PC-3 (cell line): ENCODE data around the gene CD69. TPM values are rescaled to one million over a fixed set of nuclear protein-coding genes. Genes with fewer than 3 reads are reported as not detected.

Experiments used
- ATAC-seq: fragments of 200-7000 bp; cut with Tn5 transposase; 2 replicates; pipeline ENCODE4 v1.9.1; 2020; ENCODE audit warnings: mild to moderate bottlenecking, moderate library complexity
- BruUV-seq: library from RNA; stranded (reverse); fragments of 400-500 nt; replicated peaks from 2 replicates; lab custom pipeline; 2021; lab: Mats Ljungman, UMichigan
- CTCF ChIA-PET: fragments of 300-600 bp; sonication (Branson Sonifier 250); formaldehyde crosslinking; loops from one replicate; lab custom pipeline; 2022; ENCODE audit warnings: antibody characterized with exemption; lab: Charles Lee
- POLR2A ChIA-PET: fragments of 300-600 bp; sonication (Branson Sonifier 250); formaldehyde crosslinking; loops from one replicate; lab custom pipeline; 2022; ENCODE audit warnings: antibody characterized with exemption; ENCODE audit not compliant: unreplicated experiment; lab: Charles Lee
- DNase-seq: peaks from one replicate; pipeline ENCODE4 v3.0.0-alpha.2; 2015
- H2AFZ ChIP-seq: fragments of 300-600 bp; sonication (generic); 2 replicates; pipeline ENCODE4 v1.6.0; 2016; ENCODE audit warnings: antibody characterized with exemption, low read length
- H3F3A ChIP-seq: fragments of 300-600 bp; sonication (generic); one replicate; pipeline ENCODE4 v1.6.0; 2017; ENCODE audit warnings: antibody characterized with exemption, low read length, control low read depth, mild to moderate bottlenecking; ENCODE audit not compliant: unreplicated experiment
- H3K27ac ChIP-seq: fragments of 300-600 bp; sonication (generic); 2 replicates; pipeline ENCODE4 v1.5.1; 2016; ENCODE audit warnings: mild to moderate bottlenecking, low read length
- H3K27me3 ChIP-seq: fragments of 300-600 bp; sonication (generic); 2 replicates; pipeline ENCODE4 v1.6.1; 2016; ENCODE audit warnings: low read length, mixed read lengths
- H3K36me3 ChIP-seq: fragments of 300-600 bp; sonication (generic); 2 replicates; pipeline ENCODE4 v1.6.1; 2016; ENCODE audit warnings: low read depth, mixed run types, low read length, mixed read lengths
- H3K4me1 ChIP-seq: fragments of 300-600 bp; sonication (generic); 2 replicates; pipeline ENCODE4 v1.5.1; 2016; ENCODE audit warnings: low read length; ENCODE audit not compliant: insufficient read depth
- H3K4me2 ChIP-seq: fragments of 300-600 bp; sonication (generic); 2 replicates; pipeline ENCODE4 v1.6.0; 2016; ENCODE audit warnings: low read length
- H3K4me3 ChIP-seq: fragments of 300-600 bp; sonication (generic); 2 replicates; pipeline ENCODE4 v1.5.1; 2016; ENCODE audit warnings: mild to moderate bottlenecking, low read length, mixed read lengths
- H3K79me2 ChIP-seq: fragments of 300-600 bp; sonication (generic); 2 replicates; pipeline ENCODE4 v1.6.1; 2017; ENCODE audit warnings: low read length, mixed read lengths
- H3K9ac ChIP-seq: fragments of 300-600 bp; sonication (generic); 2 replicates; pipeline ENCODE4 v1.6.0; 2016; ENCODE audit warnings: mild to moderate bottlenecking, low read length
- H3K9me2 ChIP-seq: fragments of 300-600 bp; sonication (generic); replicated peaks from 2 replicates; pipeline ENCODE4 v1.6.1; 2016; ENCODE audit warnings: mixed run types, low read length, mixed read lengths
- H3K9me3 ChIP-seq: fragments of 300-600 bp; sonication (generic); 2 replicates; pipeline ENCODE4 v1.6.1; 2016; ENCODE audit warnings: low read length, mixed read lengths
- H4K20me1 ChIP-seq: fragments of 300-600 bp; sonication (generic); 2 replicates; pipeline ENCODE4 v1.6.1; 2016; ENCODE audit warnings: low read length, mixed read lengths
- CTCF ChIP-seq: fragments of 300-600 bp; sonication (generic); conservative IDR thresholded peaks from 2 replicates; pipeline ENCODE4 v1.5.1; 2017; ENCODE audit warnings: antibody characterized with exemption, low read depth, mild to moderate bottlenecking, low read length
- EZH2 ChIP-seq: fragments of 300-600 bp; sonication (generic); IDR thresholded peaks from one replicate; pipeline ENCODE4 v1.6.1; 2017; ENCODE audit warnings: antibody characterized with exemption, mild to moderate bottlenecking, low read length; ENCODE audit not compliant: unreplicated experiment
- EZH2phosphoT487 ChIP-seq: fragments of 300-600 bp; sonication (generic); IDR thresholded peaks from 2 replicates; pipeline ENCODE4 v1.6.1; 2018; ENCODE audit warnings: mild to moderate bottlenecking, antibody characterized with exemption, low read length, borderline replicate concordance
- intact Hi-C: fragments of 100-400 bp; cut with micrococcal nuclease; formaldehyde crosslinking; loops from 2 replicates; pipeline ENCODE4 v1.9.0; 2023
- total RNA-seq: library from RNA; depleted of rRNA; stranded (reverse); fragments of >200 nt; gene quantifications from 2 replicates; pipeline ENCODE4 v1.2.3, GENCODE V29; 2014

The CD69 gene
- total RNA-seq, 1 experiment from 2014 or later: not detected

DNA sequence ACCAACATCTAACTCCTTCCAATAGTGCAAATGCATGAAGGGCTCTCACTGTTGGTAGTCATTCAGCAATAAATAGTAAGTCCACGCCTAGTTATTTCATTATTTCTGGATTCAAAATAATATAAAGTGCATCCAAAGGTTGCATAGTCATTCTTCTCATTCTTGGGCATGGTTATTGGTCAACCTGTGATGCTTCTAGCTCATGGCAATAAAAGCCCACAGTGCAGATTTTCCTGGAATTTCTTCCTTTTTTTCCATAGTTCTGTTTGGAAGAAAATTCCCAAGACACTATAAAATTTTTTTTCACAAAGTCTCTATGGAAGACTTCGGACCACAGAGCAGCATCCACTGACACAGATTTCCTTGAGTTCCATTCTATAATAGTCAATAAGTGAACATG is 7.6 kb downstream of the CD69 start:
- Histone ChIP-seq H3K4me2 (no peak overlapping the region), H3K9me3 (no peaks in the 10 kb centered on the region), H3K36me3 (no peaks in the 10 kb centered on the region), H3K9me2 (no peaks in the 10 kb centered on the region), H4K20me1 (no peaks in the 10 kb centered on the region), H3K27ac (no peak overlapping the region), H2AFZ (no peak overlapping the region), H3K4me3 (no peak overlapping the region), H3F3A (no peaks in the 10 kb centered on the region), H3K79me2 (no peaks in the 10 kb centered on the region), H3K9ac (no peak overlapping the region), H3K4me1 (no peaks in the 10 kb centered on the region), H3K27me3 (peaks cover 4% of the 10 kb centered on the region; the same call in 1 of the 2 replicates)
- POLR2A ChIA-PET: no interaction called here
- no peak for TF ChIP-seq EZH2phosphoT487
- no peak for TF ChIP-seq EZH2
- no peak for TF ChIP-seq CTCF
- DNase-seq (no peak), ATAC-seq (no peak)
- CTCF ChIA-PET: interaction anchor here (0.9 kb wide), 1 partner anchor 45 kb away, joined by 3 read pairs; no protein-coding TSS in a partner anchor
- BruUV-seq: no TSS peak
- intact Hi-C loops: no loop called here

GRCh38 chr12:9752145-9752933 is 8.4 kb downstream of the CD69 start:
- Histone ChIP-seq H3K36me3 (no peaks in the 10 kb centered on the region), H3K9me2 (no peaks in the 10 kb centered on the region), H3K79me2 (no peaks in the 10 kb centered on the region), H3K4me1 (no peaks in the 10 kb centered on the region), H3K27ac (no peak overlapping the region), H3K27me3 (peaks cover 4% of the 10 kb centered on the region; the same call in 1 of the 2 replicates), H3K4me3 (no peak overlapping the region), H3K9me3 (no peaks in the 10 kb centered on the region), H2AFZ (no peak overlapping the region), H3F3A (no peaks in the 10 kb centered on the region), H4K20me1 (no peaks in the 10 kb centered on the region), H3K9ac (no peak overlapping the region), H3K4me2 (no peak overlapping the region)
- no peak for ATAC-seq
- no peak for DNase-seq
- POLR2A ChIA-PET: no interaction called here
- CTCF ChIA-PET: interaction anchor here (0.8 kb wide), 1 partner anchor 45 kb away, joined by 5 read pairs; no protein-coding TSS in a partner anchor
- TF ChIP-seq EZH2phosphoT487 (no peak), EZH2 (no peak), CTCF (no peak)
- BruUV-seq: no TSS peak
- intact Hi-C loops: no loop called here
